HG02763 (cell line): ENCODE data around the gene MOB3A.
A peak's percentile ranks its signal among the peaks of the same experiment; 100 is the strongest.

Source experiments
- ATAC-seq: cut with Tn5 transposase; IDR thresholded peaks from one replicate; pipeline ENCODE4 v1.9.1; 2021; ENCODE audit warnings: mild to moderate bottlenecking, moderate library complexity; ENCODE audit not compliant: unreplicated experiment

MOB3A gene

GRCh38 chr19:2060884-2061494 lies 35.1 kb downstream of the MOB3A start:
- no peak for ATAC-seq

- ATAC-seq = no peak
These were observed 36.5 kb downstream of the MOB3A start for GRCh38 chr19:2059422-2060201.

- ATAC-seq = no peak
These were observed 37.3 kb downstream of the MOB3A start for GRCh38 chr19:2058570-2059421.

- ATAC-seq = no peak
These were observed 38.3 kb downstream of the MOB3A start for GRCh38 chr19:2057484-2058469.

GRCh38 chr19:2056837-2057192 lies 39.3 kb downstream of the MOB3A start:
- no peak for ATAC-seq

GRCh38 chr19:2055931-2056836 lies 39.9 kb downstream of the MOB3A start:
- ATAC-seq = no peak

GRCh38 chr19:2054763-2055162 lies 41.4 kb downstream of the MOB3A start:
- no peak for ATAC-seq

- ATAC-seq = no peak
These were observed 42.3 kb downstream of the MOB3A start for GRCh38 chr19:2053601-2054389.

- no peak for ATAC-seq
These were observed 44.1 kb downstream of the MOB3A start for GRCh38 chr19:2051773-2052704.

GRCh38 chr19:2050991-2051772 lies 44.9 kb downstream of the MOB3A start, which contains the start of gene MKNK2:
Gene MKNK2 (minus strand): TSS chr19:2051244. CDS start chr19:2050851, 393 bp downstream.
- ATAC-seq = peak; percentile 63

GRCh38 chr19:2050349-2050990 lies 45.7 kb downstream of the MOB3A start:
- ATAC-seq = peak; percentile 1

GRCh38 chr19:2049741-2050348 lies 46.3 kb downstream of the MOB3A start:
- peak; percentile 12 for ATAC-seq

GRCh38 chr19:2048959-2049740 lies 47.0 kb downstream of the MOB3A start:
- ATAC-seq = no peak

- no peak for ATAC-seq
These were observed 47.8 kb downstream of the MOB3A start for GRCh38 chr19:2048104-2048958.
